WTC11 (cell line): ENCODE measurements around the gene APOL2.

Source experiments
- ESRRA ChIP-seq: sonication (generic); formaldehyde crosslinking; IDR thresholded peaks from 2 replicates; pipeline ENCODE4 v1.8.1; 2022; ENCODE audit warnings: mild to moderate bottlenecking, missing genetic modification reagents, borderline replicate concordance
- FOXK1 ChIP-seq: sonication (generic); formaldehyde crosslinking; IDR thresholded peaks from 2 replicates; pipeline ENCODE4 v1.8.0; 2022; ENCODE audit warnings: mild to moderate bottlenecking, moderate library complexity, missing genetic modification reagents
- IRF2 ChIP-seq: sonication (generic); formaldehyde crosslinking; IDR thresholded peaks from 2 replicates; pipeline ENCODE4 v1.8.0; 2022; ENCODE audit warnings: low read depth, missing genetic modification reagents, borderline replicate concordance
- JUN ChIP-seq: sonication (generic); formaldehyde crosslinking; IDR thresholded peaks from 2 replicates; pipeline ENCODE4 v1.8.0; 2023; ENCODE audit warnings: mild to moderate bottlenecking, missing genetic modification reagents
- TCF7 ChIP-seq: sonication (generic); formaldehyde crosslinking; IDR thresholded peaks from 2 replicates; pipeline ENCODE4 v1.8.0; 2022; ENCODE audit warnings: mild to moderate bottlenecking, low read depth, missing genetic modification reagents, moderate library complexity
- ZBTB21 ChIP-seq: sonication (generic); formaldehyde crosslinking; IDR thresholded peaks from 2 replicates; pipeline ENCODE4 v1.8.1; 2023; ENCODE audit warnings: mild to moderate bottlenecking, missing genetic modification reagents, borderline replicate concordance
- ZNF232 ChIP-seq: sonication (generic); formaldehyde crosslinking; IDR thresholded peaks from 2 replicates; pipeline ENCODE4 v1.8.0; 2022; ENCODE audit warnings: mild to moderate bottlenecking, missing genetic modification reagents
- TF ChIP-seq, protein P1 (sequence below): sonication (generic); formaldehyde crosslinking; IDR thresholded peaks from 2 replicates; pipeline ENCODE4 v1.8.1; 2022; ENCODE audit warnings: mild to moderate bottlenecking, moderate library complexity, missing genetic modification reagents
- TF ChIP-seq, protein P2 (sequence below): sonication (generic); formaldehyde crosslinking; IDR thresholded peaks from 2 replicates; pipeline ENCODE4 v1.8.0; 2022; ENCODE audit warnings: mild to moderate bottlenecking, missing genetic modification reagents
- TF ChIP-seq, protein P3 (sequence below): fragments of 200-600 bp; IDR thresholded peaks from 2 replicates; pipeline ENCODE4 v1.8.0; 2022; ENCODE audit warnings: antibody characterized with exemption
- TF ChIP-seq, protein P4 (sequence below): sonication (generic); formaldehyde crosslinking; conservative IDR thresholded peaks from 2 replicates; pipeline ENCODE4 v1.8.1; 2023; ENCODE audit warnings: mild to moderate bottlenecking, low read depth, missing genetic modification reagents, moderate library complexity
- TF ChIP-seq, protein P5 (sequence below): sonication (generic); formaldehyde crosslinking; IDR thresholded peaks from 2 replicates; pipeline ENCODE4 v1.8.1; 2023; ENCODE audit warnings: mild to moderate bottlenecking, missing genetic modification reagents, moderate library complexity

DNA sequence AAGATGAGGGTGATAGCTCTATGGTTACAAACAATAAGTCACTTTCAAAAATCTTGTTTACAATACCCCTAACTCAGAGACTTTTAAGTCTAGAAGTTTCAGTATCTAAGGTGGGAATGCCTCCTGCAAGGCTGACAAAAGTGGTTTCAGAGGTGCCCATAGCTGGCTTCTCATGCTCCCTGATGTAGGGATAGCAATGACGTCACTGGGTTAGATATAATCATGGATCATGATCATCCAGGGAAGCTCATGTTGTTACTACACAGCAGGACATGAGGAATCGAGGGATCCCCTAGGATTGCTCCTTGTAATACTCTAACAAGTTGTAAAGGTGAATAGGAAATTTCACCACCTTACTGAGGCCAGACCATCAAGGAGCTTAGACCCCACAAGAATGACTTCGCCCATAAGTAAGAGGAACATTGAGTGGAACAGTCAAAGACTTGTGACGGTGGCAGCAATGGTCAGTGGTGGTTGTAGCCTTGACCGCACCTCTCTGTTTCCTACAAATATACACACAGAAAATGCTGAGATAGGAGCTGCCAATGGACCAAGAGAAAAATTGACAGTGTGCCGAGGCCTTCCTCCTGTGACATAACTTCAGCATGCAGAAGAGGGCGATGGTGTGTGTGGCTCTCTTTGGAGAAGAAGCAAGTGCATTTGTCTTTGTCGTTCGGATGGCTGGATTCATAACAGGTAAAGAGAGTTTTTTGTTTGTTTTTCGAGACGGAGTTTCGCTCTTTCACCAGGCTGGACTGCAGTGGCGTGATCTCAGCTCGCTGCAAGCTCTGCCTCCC lies 53.3 kb downstream of the APOL2 start:
- TF ChIP-seq, protein P1, sequence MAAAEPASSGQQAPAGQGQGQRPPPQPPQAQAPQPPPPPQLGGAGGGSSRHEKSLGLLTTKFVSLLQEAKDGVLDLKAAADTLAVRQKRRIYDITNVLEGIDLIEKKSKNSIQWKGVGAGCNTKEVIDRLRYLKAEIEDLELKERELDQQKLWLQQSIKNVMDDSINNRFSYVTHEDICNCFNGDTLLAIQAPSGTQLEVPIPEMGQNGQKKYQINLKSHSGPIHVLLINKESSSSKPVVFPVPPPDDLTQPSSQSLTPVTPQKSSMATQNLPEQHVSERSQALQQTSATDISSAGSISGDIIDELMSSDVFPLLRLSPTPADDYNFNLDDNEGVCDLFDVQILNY (CRISPR knock-in tag): no peak
- TF ChIP-seq, protein P2, sequence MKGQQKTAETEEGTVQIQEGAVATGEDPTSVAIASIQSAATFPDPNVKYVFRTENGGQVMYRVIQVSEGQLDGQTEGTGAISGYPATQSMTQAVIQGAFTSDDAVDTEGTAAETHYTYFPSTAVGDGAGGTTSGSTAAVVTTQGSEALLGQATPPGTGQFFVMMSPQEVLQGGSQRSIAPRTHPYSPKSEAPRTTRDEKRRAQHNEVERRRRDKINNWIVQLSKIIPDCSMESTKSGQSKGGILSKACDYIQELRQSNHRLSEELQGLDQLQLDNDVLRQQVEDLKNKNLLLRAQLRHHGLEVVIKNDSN (CRISPR knock-in tag): no peak
- TF ChIP-seq ZBTB21 (no peak), JUN (no peak), ESRRA (no peak), IRF2 (CRISPR knock-in tag) (no peak), ZNF232 (no peak), TCF7 (CRISPR knock-in tag) (no peak), FOXK1 (CRISPR knock-in tag) (no peak)
- TF ChIP-seq, protein P3, sequence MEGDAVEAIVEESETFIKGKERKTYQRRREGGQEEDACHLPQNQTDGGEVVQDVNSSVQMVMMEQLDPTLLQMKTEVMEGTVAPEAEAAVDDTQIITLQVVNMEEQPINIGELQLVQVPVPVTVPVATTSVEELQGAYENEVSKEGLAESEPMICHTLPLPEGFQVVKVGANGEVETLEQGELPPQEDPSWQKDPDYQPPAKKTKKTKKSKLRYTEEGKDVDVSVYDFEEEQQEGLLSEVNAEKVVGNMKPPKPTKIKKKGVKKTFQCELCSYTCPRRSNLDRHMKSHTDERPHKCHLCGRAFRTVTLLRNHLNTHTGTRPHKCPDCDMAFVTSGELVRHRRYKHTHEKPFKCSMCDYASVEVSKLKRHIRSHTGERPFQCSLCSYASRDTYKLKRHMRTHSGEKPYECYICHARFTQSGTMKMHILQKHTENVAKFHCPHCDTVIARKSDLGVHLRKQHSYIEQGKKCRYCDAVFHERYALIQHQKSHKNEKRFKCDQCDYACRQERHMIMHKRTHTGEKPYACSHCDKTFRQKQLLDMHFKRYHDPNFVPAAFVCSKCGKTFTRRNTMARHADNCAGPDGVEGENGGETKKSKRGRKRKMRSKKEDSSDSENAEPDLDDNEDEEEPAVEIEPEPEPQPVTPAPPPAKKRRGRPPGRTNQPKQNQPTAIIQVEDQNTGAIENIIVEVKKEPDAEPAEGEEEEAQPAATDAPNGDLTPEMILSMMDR: no peak
- TF ChIP-seq, protein P4, sequence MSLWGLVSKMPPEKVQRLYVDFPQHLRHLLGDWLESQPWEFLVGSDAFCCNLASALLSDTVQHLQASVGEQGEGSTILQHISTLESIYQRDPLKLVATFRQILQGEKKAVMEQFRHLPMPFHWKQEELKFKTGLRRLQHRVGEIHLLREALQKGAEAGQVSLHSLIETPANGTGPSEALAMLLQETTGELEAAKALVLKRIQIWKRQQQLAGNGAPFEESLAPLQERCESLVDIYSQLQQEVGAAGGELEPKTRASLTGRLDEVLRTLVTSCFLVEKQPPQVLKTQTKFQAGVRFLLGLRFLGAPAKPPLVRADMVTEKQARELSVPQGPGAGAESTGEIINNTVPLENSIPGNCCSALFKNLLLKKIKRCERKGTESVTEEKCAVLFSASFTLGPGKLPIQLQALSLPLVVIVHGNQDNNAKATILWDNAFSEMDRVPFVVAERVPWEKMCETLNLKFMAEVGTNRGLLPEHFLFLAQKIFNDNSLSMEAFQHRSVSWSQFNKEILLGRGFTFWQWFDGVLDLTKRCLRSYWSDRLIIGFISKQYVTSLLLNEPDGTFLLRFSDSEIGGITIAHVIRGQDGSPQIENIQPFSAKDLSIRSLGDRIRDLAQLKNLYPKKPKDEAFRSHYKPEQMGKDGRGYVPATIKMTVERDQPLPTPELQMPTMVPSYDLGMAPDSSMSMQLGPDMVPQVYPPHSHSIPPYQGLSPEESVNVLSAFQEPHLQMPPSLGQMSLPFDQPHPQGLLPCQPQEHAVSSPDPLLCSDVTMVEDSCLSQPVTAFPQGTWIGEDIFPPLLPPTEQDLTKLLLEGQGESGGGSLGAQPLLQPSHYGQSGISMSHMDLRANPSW: no peak
- TF ChIP-seq, protein P5, sequence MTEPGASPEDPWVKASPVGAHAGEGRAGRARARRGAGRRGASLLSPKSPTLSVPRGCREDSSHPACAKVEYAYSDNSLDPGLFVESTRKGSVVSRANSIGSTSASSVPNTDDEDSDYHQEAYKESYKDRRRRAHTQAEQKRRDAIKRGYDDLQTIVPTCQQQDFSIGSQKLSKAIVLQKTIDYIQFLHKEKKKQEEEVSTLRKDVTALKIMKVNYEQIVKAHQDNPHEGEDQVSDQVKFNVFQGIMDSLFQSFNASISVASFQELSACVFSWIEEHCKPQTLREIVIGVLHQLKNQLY (CRISPR knock-in tag): no peak
